GM10248 (cell line): ENCODE results near the gene SP1.
"Not testable (repeated sequence)": the region's sequence is repeated elsewhere in the genome, so short reads cannot be mapped to it uniquely, and the experiment has no call there.

Experiments used
- CTCF ChIA-PET: fragments of 300-600 bp; sonication (Branson Sonifier 250); formaldehyde crosslinking; extraction: SDS; loops from one replicate; lab custom pipeline; 2021; ENCODE audit warnings: antibody characterized with exemption; lab: Yijun Ruan, JAX
- POLR2A ChIA-PET: fragments of 350-650 bp; sonication (Branson Sonifier 250); formaldehyde crosslinking; extraction: SDS; loops from one replicate; lab custom pipeline; 2020; ENCODE audit warnings: antibody characterized with exemption; lab: Yijun Ruan, JAX
- DNase-seq: peaks from one replicate; pipeline ENCODE4 v3.0.0; 2012; ENCODE audit errors: extremely low spot score
- TF ChIP-seq, protein P1 (sequence below): IDR thresholded peaks from 2 replicates; pipeline ENCODE4 v1.5.1; 2012; ENCODE audit warnings: mild to moderate bottlenecking, low read depth; ENCODE audit errors: extremely low read depth, missing control alignments, control extremely low read depth

SP1 gene

DNA sequence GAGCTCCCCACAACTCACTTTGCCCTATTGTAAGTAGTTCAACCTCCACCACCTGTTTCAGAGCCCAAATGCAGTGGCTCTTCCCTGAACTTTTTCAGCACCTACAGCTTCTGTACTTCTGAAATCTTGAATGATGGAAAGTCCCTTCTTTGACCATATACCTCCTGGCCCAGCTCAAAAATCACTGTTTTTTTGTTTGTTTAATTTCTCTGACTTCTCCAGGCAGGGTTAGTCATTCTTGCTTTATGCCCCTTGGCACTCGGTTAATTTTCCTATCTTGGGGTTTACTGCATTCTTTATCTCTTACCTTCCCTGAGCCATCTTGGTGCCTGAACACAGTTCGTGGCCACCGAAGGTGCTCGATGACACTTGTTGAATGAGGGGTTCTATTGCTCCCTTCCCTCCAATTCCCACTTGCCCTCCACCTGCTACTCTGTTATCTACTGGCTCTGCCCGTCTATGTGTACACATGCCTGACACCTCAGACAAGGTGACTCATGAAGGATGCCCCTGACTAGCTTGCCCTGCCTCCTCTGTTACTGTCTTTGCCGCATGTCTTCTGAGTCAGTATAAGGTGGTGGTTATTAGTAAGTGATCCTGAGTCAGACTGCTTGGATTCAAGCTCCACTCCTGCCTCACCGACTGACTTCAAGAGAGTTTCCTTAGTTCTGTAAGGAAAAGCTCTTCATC, 48.1 kb downstream of the SP1 start:
- CTCF ChIA-PET = interaction anchor here (0.9 to 14.6 kb wide), 6 partner anchors 12 to 107 kb away, joined by 3 to 381 read pairs (median 6); partner anchors contain the start of gene AAAS
- DNase-seq = no peak

DNA sequence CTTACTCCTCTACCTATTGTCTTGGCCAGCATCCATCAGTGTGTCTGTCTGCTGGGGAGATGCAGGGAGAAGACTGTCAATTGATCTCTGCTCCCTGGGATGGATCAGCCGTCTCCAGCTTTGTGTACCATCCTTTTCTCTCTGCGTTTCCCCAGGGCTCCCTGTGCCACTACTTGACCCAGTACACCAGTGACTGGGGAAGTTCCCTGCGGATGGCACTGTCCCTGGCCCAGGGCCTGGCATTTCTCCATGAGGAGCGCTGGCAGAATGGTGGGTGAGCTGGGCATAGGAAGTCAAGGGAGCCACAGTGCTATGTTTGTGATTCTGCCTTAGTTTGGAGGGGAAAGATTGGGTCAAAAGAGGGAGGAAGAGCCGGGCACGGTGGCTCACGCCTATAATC, 48.8 kb downstream of the SP1 start:
- TF ChIP-seq, protein P1, sequence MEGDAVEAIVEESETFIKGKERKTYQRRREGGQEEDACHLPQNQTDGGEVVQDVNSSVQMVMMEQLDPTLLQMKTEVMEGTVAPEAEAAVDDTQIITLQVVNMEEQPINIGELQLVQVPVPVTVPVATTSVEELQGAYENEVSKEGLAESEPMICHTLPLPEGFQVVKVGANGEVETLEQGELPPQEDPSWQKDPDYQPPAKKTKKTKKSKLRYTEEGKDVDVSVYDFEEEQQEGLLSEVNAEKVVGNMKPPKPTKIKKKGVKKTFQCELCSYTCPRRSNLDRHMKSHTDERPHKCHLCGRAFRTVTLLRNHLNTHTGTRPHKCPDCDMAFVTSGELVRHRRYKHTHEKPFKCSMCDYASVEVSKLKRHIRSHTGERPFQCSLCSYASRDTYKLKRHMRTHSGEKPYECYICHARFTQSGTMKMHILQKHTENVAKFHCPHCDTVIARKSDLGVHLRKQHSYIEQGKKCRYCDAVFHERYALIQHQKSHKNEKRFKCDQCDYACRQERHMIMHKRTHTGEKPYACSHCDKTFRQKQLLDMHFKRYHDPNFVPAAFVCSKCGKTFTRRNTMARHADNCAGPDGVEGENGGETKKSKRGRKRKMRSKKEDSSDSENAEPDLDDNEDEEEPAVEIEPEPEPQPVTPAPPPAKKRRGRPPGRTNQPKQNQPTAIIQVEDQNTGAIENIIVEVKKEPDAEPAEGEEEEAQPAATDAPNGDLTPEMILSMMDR = no peak
- ChIA-PET CTCF (interaction anchor here (0.9 to 14.6 kb wide), 8 partner anchors 7 to 107 kb away, joined by 3 to 381 read pairs (median 4); partner anchors contain the start of gene AAAS), POLR2A (no interaction called here)
- no peak for DNase-seq

More for the DNA sequence above, 48.1 kb downstream of the SP1 start:
- POLR2A ChIA-PET = no interaction called here
- TF ChIP-seq, protein P1 = no peak

DNA sequence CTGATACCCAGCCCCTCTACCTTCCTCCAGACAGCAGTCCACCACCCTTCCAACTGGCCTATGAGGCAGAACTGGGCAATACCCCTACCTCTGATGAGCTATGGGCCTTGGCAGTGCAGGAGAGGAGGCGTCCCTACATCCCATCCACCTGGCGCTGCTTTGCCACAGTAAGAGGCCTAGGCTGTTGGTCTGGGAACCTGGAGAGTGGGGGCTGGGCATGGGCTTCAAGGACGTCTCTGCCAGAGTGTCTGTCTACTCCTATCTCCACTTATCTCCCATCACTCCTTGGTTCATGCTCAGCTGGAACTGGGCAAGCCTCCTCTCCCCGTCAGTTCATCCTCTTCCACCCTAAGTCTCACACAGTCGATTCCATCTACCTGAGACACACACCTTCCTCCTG, 50.1 kb downstream of the SP1 start:
- no peak for DNase-seq
- CTCF ChIA-PET = interaction anchor here (1.2 to 14.6 kb wide), 2 partner anchors 9 to 78 kb away, joined by 4 to 381 read pairs; no protein-coding TSS in a partner anchor
- TF ChIP-seq, protein P1 = no peak
- POLR2A ChIA-PET = no interaction called here

DNA sequence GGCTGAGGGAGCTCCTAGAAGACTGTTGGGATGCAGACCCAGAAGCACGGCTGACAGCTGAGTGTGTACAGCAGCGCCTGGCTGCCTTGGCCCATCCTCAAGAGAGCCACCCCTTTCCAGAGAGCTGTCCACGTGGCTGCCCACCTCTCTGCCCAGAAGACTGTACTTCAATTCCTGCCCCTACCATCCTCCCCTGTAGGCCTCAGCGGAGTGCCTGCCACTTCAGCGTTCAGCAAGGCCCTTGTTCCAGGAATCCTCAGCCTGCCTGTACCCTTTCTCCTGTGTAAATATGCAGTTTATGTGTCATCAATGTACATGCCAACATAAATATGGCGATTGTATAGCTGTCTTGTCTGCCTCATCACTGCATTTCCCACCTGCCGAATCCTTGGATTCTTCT, 51.2 kb downstream of the SP1 start:
- ChIA-PET CTCF (interaction anchor here (2.4 to 14.6 kb wide), 2 partner anchors 80 to 110 kb away, joined by 8 to 381 read pairs; partner anchors contain the start of gene AAAS), POLR2A (no interaction called here)
- TF ChIP-seq, protein P1 = no peak
- DNase-seq = no peak

DNA sequence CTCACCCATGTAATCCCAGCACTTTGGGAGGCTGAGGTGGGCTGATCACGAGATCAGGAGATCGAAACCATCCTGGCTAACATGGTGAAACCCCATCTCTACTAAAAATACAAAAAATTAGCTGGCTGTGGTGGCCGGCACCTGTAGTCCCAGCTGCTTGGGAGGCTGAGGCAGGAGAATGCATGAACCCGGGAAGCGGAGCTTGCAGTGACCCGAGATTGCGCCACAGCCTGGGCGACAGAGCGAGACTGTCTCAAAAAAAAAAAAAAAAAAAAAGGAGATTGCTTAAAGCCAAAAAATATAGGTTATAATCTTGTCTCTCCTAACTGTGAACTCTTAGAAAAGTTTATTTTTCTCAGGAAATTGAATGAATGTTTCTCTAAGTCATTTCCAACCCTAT, 55.4 kb downstream of the SP1 start:
- DNase-seq, CTCF ChIA-PET, POLR2A ChIA-PET: not testable (repeated sequence)

DNA sequence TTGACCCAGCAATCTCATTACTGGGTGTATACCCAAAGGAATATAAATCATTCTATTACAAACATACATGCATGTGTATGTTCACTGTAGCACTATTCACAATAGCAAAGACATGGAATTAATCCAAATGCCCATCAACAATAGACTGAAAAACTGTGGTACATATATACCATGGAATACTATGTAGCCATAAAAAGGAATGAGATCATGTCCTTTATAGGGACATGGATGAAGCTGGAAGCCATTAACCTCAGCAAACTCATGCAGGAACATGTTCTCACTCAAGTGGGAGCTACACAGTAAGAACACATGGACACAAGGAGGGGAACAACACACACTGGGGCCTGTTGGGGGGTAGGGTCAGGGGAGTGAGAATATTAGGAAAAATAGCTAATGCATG, 59.6 kb downstream of the SP1 start:
- POLR2A ChIA-PET = not testable (repeated sequence)

DNA sequence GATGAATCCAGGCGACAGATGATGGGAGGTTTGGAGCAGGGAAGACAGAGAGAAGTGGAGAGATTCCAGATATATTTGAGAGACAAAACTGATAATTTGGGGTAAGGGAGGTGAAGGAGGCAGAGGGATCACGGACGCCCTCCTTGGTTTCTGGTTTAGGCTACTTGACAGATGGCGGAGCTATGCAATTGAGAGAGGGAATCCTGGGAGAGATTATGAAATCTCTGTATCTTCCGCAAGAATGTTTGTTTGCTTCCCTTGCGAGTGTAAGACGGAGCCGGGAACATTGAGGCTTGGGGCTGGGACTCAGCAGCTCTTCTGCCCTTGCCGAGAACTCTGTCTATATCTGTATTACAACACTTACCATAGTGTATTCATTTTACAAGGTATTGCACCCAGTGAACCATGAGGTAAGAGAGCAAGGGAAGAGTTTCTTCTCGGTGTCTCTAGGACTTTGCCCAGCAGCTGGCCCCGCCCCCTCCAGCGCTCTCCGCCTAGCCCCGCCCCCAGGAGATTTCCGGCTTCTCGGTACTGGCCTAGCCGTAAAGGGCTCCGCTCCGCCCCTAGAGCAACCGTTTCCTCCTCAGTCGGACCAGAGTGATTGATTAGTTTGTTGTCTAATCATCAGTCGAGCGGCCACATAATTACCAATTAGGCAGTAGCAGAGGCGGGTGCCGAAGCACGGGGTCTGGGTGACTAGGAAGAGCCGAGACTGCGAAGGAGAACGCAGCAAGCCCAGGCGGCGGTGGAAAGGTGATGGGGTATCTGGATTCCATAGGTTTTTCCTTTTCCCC, 61.3 kb downstream of the SP1 start, which contains the start of gene PRR13:
Gene PRR13 (plus strand): TSS at position 695 of the 794 bp plus-strand sequence. CDS start 981 bp downstream, outside the sequence.
- POLR2A ChIA-PET = interaction anchor here (0.5 to 0.8 kb wide), 4 partner anchors 13 to 141 kb away, joined by 3 to 12 read pairs (median 3); no protein-coding TSS in a partner anchor
- DNase-seq = peak; percentile 97
- CTCF ChIA-PET = interaction anchor here (1.0 to 1.3 kb wide), 3 partner anchors 9 to 89 kb away, joined by 4 to 6 read pairs (median 5); no protein-coding TSS in a partner anchor
- TF ChIP-seq, protein P1 = no peak

More for the DNA sequence above, 59.6 kb downstream of the SP1 start:
- not testable (repeated sequence) for DNase-seq
- CTCF ChIA-PET = interaction anchor here (0.7 to 1.5 kb wide), 8 partner anchors 11 to 118 kb away, joined by 3 to 8 read pairs (median 4); partner anchors contain the start of genes AAAS and AMHR2
